Upper lobe of left lung (tissue), 4 donors: ENCODE measurements around the gene IMPA2.

ENCODE experiments used
- CTCF ChIP-seq, 6 experiments: fragments of 450-650 bp in 4 of 6; fragments of 200-600 bp in 2 of 6; sonication (generic) in 2 of 6; IDR thresholded peaks; one replicate each; pipeline ENCODE4 v1.5.1; 2016 to 2019; ENCODE audit warnings: antibody characterized with exemption in 6 of 6
- POLR2A ChIP-seq, 4 donors: fragments of 450-650 bp; IDR thresholded peaks; one replicate each; pipeline ENCODE4 v1.5.1; 2016 to 2017; ENCODE audit warnings: antibody characterized with exemption in 4 of 4, mild to moderate bottlenecking in 2 of 4
- POLR2AphosphoS5 ChIP-seq, 2 donors: sonication (generic); formaldehyde crosslinking; IDR thresholded peaks; one replicate each; pipeline ENCODE4 v1.5.1; 2017; ENCODE audit warnings: antibody characterized with exemption in 2 of 2

DNA sequence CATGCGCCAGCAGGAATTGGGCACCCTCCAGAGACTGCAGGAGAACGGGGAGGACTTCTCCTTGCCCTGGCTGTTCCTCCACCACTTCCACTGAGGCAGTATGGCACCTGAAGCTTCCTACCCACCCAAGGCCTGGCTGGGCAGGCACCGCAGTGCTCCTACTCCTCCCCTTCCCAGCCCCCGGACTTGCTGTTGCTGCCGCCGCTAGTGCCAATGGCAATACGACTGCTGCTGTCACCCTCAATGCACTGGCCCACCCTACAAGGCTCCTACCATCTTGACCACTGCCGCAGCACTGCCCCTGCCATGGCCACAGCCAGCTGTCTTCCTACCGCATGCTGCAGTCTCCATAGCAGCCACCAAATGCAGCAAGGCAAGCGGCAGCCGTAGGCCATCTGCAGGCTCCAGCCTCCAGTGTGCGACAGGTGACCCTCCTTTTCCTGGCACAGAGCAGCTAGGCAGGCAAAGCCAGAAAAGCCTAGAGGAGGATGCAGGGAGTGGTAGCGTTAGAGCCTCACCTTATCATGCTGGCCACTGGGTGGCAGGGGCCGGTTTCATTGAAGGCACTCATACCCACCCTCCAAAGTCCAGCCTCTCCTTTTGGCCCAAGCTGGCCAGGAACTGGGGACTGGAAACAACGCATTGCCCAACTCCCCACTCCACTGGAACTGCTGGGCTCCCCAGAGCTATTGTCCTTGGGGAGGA, 64.9 kb downstream of the IMPA2 start:
- TF ChIP-seq CTCF (IDR thresholded peaks at IDR 0.05) (no peak), POLR2A (IDR thresholded peaks at IDR 0.05) (no peak), POLR2AphosphoS5 (IDR thresholded peaks at IDR 0.05) (no peak)
